ENCODE results near the gene ERCC3.
"Not testable (repeated sequence)": the region's sequence is repeated elsewhere in the genome, so short reads cannot be mapped to it uniquely, and the experiment has no call there.

The ERCC3 gene

GRCh38 chr2:127229555-127229954 lies 64.4 kb downstream of the ERCC3 start:
- DNase-seq (ENCODE audit: low read depth in 2 of 2), result no peak
- no peak for TF ChIP-seq CTCF (IDR thresholded peaks at IDR 0.05; ENCODE audit: low read depth, low read length)
- no peak overlapping the region for H3K4me3 ChIP-seq (replicated peaks in 1 of 2; ENCODE audit: low read depth in 2 of 2, low read length in 2 of 2)

GRCh38 chr2:127228102-127228501 lies 65.8 kb downstream of the ERCC3 start:
- H3K4me3 ChIP-seq (replicated peaks in 1 of 2; ENCODE audit: low read depth in 2 of 2, low read length in 2 of 2), result no peak overlapping the region
- DNase-seq (ENCODE audit: low read depth in 2 of 2), result peak in 1 of 2 donors; percentile 22
- no peak for TF ChIP-seq CTCF (IDR thresholded peaks at IDR 0.05; ENCODE audit: low read depth, low read length)

GRCh38 chr2:127227264-127227660 lies 66.7 kb downstream of the ERCC3 start:
- not testable (repeated sequence) for DNase-seq (ENCODE audit: low read depth in 2 of 2); H3K4me3 ChIP-seq (replicated peaks in 1 of 2; ENCODE audit: low read depth in 2 of 2, low read length in 2 of 2)

GRCh38 chr2:127226520-127227263 lies 67.3 kb downstream of the ERCC3 start:
- no peak overlapping the region for H3K4me3 ChIP-seq (replicated peaks in 1 of 2; ENCODE audit: low read depth in 2 of 2, low read length in 2 of 2)
- DNase-seq (ENCODE audit: low read depth in 2 of 2), result peak; percentile 58 to 81
- no peak for TF ChIP-seq CTCF (IDR thresholded peaks at IDR 0.05; ENCODE audit: low read depth, low read length)

- no peak for DNase-seq (ENCODE audit: low read depth in 2 of 2)
- no peak overlapping the region for H3K4me3 ChIP-seq (replicated peaks in 1 of 2; ENCODE audit: low read depth in 2 of 2, low read length in 2 of 2)
- TF ChIP-seq CTCF (IDR thresholded peaks at IDR 0.05; ENCODE audit: low read depth, low read length), result no peak
Measured at GRCh38 chr2:127226132-127226519, 67.8 kb downstream of the ERCC3 start.

- no peak overlapping the region for H3K4me3 ChIP-seq (replicated peaks in 1 of 2; ENCODE audit: low read depth in 2 of 2, low read length in 2 of 2)
- DNase-seq (ENCODE audit: low read depth in 2 of 2), result peak; percentile 19 to 48
- TF ChIP-seq CTCF (IDR thresholded peaks at IDR 0.05; ENCODE audit: low read depth, low read length), result no peak
Measured at GRCh38 chr2:127225186-127225960, 68.6 kb downstream of the ERCC3 start.

- H3K4me3 ChIP-seq (replicated peaks in 1 of 2; ENCODE audit: low read depth in 2 of 2, low read length in 2 of 2); DNase-seq (ENCODE audit: low read depth in 2 of 2): not testable (repeated sequence)
Measured at GRCh38 chr2:127224135-127224534, 69.8 kb downstream of the ERCC3 start.
